ENCODE results near the gene ACADS. TPM values are rescaled to one million over a fixed set of nuclear protein-coding genes. Genes with fewer than 3 reads are reported as not detected.

The ACADS gene
- total RNA-seq, 4 donors from 2014 or later: 1.2 to 46.1 (median 13.9) TPM

GRCh38 chr12:120771097-120771496 is 45.5 kb downstream of the ACADS start:
- Histone ChIP-seq H3K27me3 (no peaks in the 10 kb centered on the region), H3K27ac (no peak overlapping the region), H3K36me3 (no peaks in the 10 kb centered on the region), H3K4me3 (no peak overlapping the region), H3K9me3 (no peaks in the 10 kb centered on the region), H3K4me1 (no peaks in the 10 kb centered on the region)
- TF ChIP-seq POLR2A (IDR thresholded peaks at IDR 0.05): no peak
- TF ChIP-seq CTCF (IDR thresholded peaks at IDR 0.05): no peak
- intact Hi-C loops (cut with DNase I; ENCODE audit: low total_unique reads): no loop called here
- DNase-seq: no peak

GRCh38 chr12:120774169-120774916 is 48.7 kb downstream of the ACADS start:
- no peak for DNase-seq
- intact Hi-C loops (cut with DNase I; ENCODE audit: low total_unique reads): no loop called here
- Histone ChIP-seq H3K4me3 (no peak overlapping the region), H3K27me3 (no peaks in the 10 kb centered on the region), H3K27ac (no peak overlapping the region), H3K4me1 (no peaks in the 10 kb centered on the region), H3K9me3 (no peaks in the 10 kb centered on the region), H3K36me3 (no peaks in the 10 kb centered on the region)
- TF ChIP-seq CTCF (IDR thresholded peaks at IDR 0.05) (no peak), POLR2A (IDR thresholded peaks at IDR 0.05) (no peak)

GRCh38 chr12:120775862-120776552 is 50.4 kb downstream of the ACADS start:
- intact Hi-C loops (cut with DNase I; ENCODE audit: low total_unique reads): no loop called here
- H3K4me1 ChIP-seq: no peaks in the 10 kb centered on the region
- no peak for DNase-seq
- H3K36me3 ChIP-seq: no peaks in the 10 kb centered on the region
- TF ChIP-seq POLR2A (IDR thresholded peaks at IDR 0.05) (no peak), CTCF (IDR thresholded peaks at IDR 0.05) (no peak)
- no peak overlapping the region for H3K4me3 ChIP-seq
- H3K9me3 ChIP-seq: no peaks in the 10 kb centered on the region
- no peak overlapping the region for H3K27ac ChIP-seq
- no peaks in the 10 kb centered on the region for H3K27me3 ChIP-seq

- no peak overlapping the region for H3K4me3 ChIP-seq
- intact Hi-C loops (cut with DNase I; ENCODE audit: low total_unique reads): no loop called here
- no peak for DNase-seq
- no peaks in the 10 kb centered on the region for H3K27me3 ChIP-seq
- H3K9me3 ChIP-seq: no peaks in the 10 kb centered on the region
- no peaks in the 10 kb centered on the region for H3K4me1 ChIP-seq
- no peak for TF ChIP-seq CTCF (IDR thresholded peaks at IDR 0.05)
- TF ChIP-seq POLR2A (IDR thresholded peaks at IDR 0.05): no peak
- no peaks in the 10 kb centered on the region for H3K36me3 ChIP-seq
- peak overlapping the region in 1 of 2 donors; percentile 30 for H3K27ac ChIP-seq
Observed at GRCh38 chr12:120783197-120783596, 57.6 kb downstream of the ACADS start.

- Histone ChIP-seq H3K9me3 (no peaks in the 10 kb centered on the region), H3K27ac (no peak overlapping the region), H3K27me3 (no peaks in the 10 kb centered on the region), H3K4me1 (no peaks in the 10 kb centered on the region), H3K4me3 (no peak overlapping the region), H3K36me3 (no peaks in the 10 kb centered on the region)
- no peak for DNase-seq
- intact Hi-C loops (cut with DNase I; ENCODE audit: low total_unique reads): no loop called here
- TF ChIP-seq POLR2A (IDR thresholded peaks at IDR 0.05) (no peak), CTCF (IDR thresholded peaks at IDR 0.05) (no peak)
Observed at GRCh38 chr12:120784804-120785203, 59.2 kb downstream of the ACADS start.

Measured in uterus (tissue), 4 donors.